GM21825 (cell line): Measurements from ENCODE around the gene TAF4.
"Not testable (repeated sequence)": the region's sequence is repeated elsewhere in the genome, so short reads cannot be mapped to it uniquely, and the experiment has no call there.

Source experiments
- ATAC-seq: cut with Tn5 transposase; IDR thresholded peaks from one replicate; pipeline ENCODE4 v1.9.1; 2021; ENCODE audit warnings: mild to moderate bottlenecking, moderate library complexity; ENCODE audit not compliant: unreplicated experiment

The TAF4 gene

DNA sequence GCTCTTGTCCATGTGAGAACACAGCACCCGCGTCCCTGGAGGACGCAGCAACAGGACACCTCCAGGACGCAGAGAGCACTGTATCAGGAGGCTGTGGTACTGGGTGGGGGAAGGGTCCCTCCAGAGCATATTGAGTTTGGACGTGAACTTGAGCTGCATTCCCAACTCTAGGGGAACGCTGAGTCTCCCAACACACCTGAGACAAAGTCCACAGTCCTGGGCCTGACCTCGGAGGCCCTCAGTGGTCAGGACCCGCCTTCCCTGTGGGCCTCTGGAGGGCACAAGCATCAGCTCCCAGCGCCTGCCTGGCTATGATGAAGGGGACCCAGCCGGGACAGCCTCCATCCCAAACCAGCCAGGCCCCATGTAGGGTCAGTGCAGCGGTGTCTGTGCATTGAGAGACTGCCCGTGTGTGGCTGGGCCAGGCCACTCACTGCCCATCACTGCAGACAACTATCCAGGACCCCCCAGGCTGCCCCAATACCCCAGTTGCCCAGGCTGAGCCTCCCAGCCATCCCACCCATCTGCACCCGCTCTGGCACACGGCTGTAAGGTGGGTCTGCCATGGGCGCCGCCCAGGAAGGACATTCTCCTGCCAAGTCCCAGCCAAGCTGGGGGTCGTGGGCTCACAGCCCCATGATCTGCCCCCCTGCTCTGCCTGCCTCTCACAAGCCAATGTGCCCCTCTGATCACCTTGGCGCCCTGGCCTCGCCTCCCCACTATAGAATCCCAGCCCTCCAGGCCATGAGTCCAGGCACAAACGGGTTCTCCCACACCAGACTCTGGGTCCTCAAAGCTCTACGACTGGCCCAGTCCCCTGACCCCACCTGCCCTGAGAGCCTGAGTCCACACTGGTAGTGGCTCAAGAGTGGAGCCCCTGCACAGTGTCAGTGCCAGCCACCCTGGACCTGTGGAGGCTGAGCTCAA, 115.7 kb downstream of the TAF4 start:
- no peak for ATAC-seq

GRCh38 chr20:61949363-61949713, 116.3 kb downstream of the TAF4 start:
- no peak for ATAC-seq

DNA sequence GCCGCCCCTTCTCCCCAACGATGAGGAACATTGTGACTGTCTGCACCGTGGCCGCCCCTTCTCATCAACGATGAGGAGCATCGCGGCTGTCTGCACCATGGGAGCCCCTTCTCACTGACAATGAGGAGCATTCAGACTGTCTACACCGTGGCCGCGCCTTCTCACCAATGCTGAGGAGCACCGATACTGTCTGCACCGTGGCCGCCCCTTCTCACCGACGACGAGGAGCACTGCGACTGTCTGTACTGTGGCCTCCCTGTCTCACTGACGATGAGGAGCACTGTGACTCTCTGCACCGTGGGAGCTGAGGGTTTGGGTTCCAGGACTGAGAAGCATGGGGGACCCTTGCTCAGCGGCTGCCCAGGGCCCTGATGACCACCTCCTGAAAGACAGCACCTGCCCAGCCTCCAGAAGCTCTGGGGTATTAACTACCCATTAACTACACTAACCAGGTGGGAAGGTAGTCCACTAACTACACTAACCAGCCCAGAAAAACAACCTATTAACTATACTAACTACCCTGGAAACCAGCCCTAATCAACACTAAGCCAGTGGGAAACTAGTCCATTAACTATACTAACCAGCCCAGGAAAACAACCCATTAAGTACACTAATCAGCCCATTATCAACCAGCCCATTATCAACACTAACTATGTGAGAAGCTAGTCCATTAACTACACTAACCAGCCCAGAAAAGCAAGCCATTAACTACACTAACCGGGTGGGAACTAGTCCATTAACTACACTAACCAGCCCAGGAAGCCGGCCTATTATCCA, 116.9 kb downstream of the TAF4 start:
- ATAC-seq = no peak

DNA sequence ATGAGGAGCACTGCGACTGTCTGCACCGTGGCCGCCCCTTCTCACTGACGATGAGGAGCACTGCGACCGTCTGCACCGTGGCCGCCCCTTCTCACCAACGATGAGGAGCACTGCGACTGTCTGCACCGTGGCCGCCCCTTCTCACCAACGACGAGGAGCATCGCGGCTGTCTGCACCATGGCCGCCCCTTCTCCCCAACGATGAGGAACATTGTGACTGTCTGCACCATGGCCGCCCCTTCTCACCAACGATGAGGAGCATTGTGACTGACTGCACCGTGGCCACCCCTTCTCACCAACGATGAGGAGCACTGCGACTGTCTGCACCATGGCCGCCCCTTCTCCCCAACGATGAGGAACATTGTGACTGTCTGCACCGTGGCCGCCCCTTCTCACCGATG, 117.6 kb downstream of the TAF4 start:
- not testable (repeated sequence) for ATAC-seq

GRCh38 chr20:61945495-61945894, 120.2 kb downstream of the TAF4 start:
- ATAC-seq = not testable (repeated sequence)

DNA sequence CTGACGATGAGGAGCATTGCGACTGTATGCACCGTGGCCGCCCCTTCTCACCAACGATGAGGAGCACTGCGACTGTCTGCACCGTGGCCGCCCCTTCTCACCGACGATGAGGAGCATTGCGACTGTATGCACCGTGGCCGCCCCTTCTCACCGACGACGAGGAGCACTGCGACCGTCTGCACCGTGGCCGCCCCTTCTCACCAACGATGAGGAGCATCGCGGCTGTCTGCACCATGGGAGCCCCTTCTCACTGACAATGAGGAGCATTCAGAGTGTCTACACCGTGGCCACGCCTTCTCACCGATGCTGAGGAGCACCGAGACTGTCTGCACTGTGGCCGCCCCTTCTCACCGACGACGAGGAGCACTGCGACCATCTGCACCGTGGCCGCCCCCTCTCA, 120.7 kb downstream of the TAF4 start:
- ATAC-seq = not testable (repeated sequence)

DNA sequence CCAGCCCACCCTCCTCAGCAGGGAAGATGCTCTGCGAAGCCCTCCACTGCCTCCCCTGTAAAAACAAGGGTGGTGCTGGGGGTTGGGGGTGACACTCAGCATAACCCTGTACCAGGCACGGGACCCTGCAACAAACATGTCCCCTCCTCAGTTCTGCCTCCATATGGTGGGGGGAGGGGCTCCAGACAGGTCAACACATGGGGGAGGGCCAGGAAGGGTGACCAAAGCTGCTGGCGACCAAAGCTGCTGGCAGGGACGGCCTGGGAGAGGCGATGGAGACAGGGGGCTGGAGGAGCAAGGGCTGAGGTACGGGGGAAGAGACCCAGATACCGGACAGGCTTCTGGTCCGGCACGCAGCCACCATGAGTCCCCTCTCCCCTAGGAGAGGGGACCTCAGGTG, 123.2 kb downstream of the TAF4 start:
- no peak for ATAC-seq

- ATAC-seq = no peak
These were observed 123.8 kb downstream of the TAF4 start for GRCh38 chr20:61941721-61942405.

DNA sequence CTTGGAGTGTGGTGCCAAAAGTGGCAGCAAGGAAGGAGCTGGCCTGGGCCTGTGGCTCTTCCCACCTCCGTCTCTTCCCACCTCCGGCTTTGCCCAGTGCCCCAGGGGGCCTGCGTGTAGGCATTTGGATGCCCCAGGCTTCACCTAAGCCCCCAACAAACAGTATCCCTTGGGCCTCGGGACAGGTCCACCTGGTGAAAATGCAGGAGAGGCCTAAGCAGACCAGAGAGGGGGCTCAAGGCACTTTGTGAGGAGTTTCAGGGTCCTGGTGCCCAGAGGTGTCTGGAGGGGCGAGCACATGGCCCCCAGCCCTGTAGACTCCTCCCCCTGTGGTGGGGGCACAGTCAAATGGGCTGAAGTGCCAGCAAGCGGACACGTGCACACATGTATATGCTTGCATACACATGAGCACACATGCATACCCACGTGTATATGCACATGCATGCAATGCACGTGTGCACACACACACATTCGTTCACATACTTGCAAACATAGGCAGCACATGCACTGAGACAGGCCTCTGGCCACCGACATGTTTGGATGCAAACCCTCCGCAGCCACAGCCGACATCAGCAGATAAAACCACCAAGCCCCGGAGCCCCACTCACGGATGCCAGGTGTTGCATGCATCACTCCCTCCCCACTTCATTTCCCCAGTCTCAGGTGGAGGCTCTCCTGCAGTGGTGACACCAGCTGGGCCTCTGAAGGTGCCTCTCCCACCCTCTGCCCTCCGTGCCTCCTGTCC, 124.5 kb downstream of the TAF4 start:
- ATAC-seq = no peak

DNA sequence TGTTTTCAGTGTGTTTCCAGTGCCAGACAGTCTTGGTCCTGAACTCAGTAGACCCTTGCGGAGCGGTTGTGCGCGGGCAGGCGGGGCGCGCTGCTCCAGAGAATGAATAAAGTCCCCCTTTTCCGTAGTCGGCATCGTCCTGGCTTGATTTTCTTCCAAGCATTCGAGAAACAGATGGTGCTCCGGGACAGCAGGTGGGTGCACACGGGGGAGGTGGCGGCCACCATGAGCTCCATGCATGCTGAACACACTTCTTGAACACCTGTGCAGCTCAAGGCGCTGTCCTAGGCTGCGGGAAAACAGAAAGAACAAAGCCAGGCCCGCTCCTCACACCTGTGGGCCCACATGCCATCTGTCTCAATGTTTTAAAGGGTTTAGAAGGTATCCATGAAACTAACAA, 125.2 kb downstream of the TAF4 start:
- no peak for ATAC-seq

DNA sequence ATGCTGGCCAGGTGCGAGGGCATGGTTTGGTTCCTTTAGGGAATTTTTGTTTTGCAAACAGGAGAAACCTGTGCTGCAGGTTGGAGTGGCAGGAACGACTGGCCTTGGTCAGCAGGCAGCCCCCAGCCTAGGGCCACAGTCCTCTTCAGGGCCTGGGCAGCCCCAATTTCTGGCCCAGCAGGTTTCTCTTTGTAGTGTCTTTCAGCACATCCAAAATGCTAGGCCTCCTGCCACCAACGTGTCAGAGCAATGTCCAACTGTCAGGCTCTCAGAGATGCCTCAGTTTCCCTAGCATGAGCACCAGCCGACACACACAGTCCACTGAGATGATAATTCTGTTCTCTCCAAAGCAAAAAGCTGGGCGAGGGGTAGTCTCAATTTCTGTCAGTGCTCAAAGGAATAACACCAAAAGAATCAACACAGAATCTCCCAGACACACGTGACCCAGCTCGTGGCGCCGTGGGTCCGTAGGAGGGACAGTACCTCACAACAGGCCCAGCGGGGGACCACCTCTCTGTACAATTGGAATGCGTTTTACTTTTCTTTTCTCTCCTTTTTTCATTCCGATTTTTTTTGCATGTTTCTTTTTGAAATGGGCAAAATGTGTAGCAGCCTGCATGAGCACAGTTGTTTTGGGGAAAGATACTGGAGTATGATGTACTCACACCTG, 125.9 kb downstream of the TAF4 start:
- no peak for ATAC-seq

DNA sequence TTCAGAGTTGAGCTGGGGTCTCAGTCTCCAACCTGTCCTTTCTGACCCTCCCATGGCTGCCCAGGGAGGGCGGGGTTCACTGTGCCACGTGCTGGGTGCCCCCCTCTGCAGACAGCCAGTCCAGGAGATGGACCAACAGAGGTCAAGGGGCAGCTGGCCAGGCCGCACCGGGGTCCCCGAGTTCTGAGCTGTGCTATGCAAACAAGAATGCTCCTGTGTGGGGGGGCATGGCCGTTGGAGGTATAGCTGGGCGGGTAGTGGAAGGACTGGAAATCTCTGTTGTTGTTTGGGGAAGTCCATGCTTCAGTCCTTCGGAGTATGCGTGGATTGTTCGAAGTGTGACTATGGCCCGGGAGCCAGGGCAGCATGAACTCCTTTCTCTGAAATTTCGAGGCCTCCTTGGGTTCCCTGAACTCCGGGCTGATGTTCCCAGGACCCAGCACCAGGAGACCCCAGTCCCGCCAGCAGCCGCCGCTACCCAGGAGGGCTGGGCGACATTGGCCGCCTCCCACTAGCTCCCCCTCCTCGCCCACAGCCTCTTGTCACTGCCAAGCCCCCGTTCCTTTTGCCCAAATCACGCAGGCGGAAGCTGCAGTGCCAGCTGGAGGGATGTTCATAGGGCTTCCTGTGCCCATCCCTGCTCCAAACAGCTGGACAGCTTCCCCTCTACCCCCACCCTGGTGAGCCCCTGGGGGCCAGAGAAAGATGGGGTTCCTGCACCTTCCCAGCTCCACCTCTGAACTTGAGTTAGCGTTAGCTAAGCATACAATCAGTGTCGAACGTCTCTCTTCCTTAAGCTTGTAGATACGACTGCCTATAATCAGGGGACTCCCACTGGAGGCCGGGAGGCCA, 126.6 kb downstream of the TAF4 start:
- ATAC-seq = no peak

- no peak for ATAC-seq
These were observed 127.5 kb downstream of the TAF4 start for GRCh38 chr20:61937963-61938838.

- ATAC-seq = no peak
These were observed 128.3 kb downstream of the TAF4 start for GRCh38 chr20:61937146-61937962.

DNA sequence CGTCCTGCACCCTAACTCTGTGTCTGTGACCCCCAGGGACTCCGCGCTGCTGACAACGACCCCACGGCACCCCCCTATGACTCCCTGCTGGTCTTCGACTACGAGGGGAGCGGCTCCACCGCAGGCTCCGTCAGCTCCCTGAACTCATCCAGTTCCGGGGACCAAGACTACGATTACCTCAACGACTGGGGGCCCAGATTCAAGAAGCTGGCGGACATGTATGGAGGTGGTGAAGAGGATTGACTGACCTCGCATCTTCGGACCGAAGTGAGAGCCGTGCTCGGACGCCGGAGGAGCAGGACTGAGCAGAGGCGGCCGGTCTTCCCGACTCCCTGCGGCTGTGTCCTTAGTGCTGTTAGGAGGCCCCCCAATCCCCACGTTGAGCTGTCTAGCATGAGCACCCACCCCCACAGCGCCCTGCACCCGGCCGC, 129.0 kb downstream of the TAF4 start:
- no peak for ATAC-seq

DNA sequence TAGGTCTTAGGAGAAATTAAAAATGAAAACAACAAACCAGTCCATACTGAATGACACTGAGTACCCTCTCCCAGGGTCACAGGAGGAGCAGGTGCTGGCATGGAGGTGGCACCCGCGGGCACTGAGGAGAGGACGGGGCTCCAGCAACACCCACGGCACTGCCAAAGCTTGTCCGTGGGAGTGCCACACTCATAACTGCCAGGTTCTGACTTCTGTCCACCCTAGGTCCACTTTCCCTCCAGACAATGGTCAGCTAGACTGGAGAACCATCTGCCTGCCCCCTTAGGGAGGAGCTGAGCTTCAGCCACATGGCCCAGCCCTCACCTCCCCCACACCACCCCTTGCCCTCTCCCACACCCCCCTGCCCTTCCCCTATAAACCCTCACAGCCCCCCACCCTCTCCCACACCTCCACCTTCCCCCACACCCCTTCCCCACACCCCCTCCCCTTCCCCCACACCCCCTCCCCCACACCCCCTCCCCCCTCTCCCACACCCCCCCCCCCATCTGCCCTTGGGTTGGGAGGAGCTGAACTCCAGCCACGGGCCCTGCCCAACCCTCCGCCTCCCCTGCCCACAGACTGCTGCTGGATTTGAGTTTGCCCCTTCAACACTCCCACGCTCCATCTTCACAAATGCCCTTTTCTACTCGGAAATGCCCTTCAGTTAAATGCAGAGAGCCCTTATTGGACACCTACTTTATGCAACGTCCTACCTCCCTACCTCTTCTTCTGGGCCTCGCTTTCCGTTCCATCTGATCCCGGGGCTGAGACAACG, 129.6 kb downstream of the TAF4 start:
- ATAC-seq = no peak
